Measurements from ENCODE around the gene VAMP1. TPM values are rescaled to one million over a fixed set of nuclear protein-coding genes. Genes with fewer than 3 reads are reported as not detected.
A peak's percentile ranks its signal among the peaks of the same experiment; 100 is the strongest.

Gene VAMP1
- total and polyA plus RNA-seq, 2 donors: 8.9 to 17.2 TPM

DNA sequence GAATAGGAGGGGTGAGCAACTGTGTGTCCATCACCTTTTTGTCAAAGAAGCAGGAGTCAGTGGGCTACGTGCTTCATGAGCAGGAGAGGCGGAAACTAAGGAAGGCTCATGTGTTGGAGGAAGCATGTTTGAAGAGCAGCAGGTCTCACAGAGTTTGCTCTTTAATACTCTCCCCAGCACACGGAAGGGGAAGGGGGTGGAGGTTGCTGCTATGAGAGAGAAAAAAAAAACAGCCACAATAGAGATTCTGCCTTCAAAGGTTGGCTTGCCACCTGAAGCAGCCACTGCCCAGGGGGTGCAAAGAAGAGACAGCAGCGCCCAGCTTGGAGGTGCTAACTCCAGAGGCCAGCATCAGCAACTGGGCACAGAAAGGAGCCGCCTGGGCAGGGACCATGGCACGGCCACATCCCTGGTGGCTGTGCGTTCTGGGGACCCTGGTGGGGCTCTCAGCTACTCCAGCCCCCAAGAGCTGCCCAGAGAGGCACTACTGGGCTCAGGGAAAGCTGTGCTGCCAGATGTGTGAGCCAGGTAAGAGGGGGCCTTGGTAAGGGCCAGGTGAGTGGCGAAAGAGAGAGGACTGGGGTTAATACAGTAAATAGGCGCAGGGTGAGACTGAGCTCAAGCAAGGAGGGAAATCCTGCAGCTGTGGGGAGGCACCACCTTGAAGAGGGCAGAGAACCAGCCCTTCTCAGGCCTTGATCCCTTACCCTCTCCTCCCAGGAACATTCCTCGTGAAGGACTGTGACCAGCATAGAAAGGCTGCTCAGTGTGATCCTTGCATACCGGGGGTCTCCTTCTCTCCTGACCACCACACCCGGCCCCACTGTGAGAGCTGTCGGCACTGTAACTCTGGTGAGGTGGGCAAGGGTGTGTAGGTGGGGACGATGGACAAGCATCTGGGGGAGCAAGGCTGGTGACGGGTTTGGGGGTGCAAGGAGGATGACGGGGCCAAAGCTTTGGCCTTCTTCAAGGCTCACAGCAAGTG, 25.5 kb downstream of the VAMP1 start, which contains the start of gene CD27:
CD27 (plus strand) TSS at position 252 of the 985 bp plus-strand sequence; CDS start at position 393, 141 bp downstream.
- Histone ChIP-seq H3K27me3 (ENCODE audit: control insufficient read depth in 2 of 2, insufficient read depth in 1 of 2, low read length in 1 of 2) (no peaks in the 10 kb centered on the region), H3K27ac (ENCODE audit: low read depth in 1 of 2, low read length in 1 of 2) (peak within 1 kb of the TSS; percentile 85 to 96), H3K9me3 (ENCODE audit: control insufficient read depth in 2 of 2, insufficient read depth in 1 of 2, low read length in 1 of 2) (no peaks in the 10 kb centered on the region), H3K4me1 (ENCODE audit: control insufficient read depth in 2 of 2, insufficient read depth in 2 of 2, low read length in 2 of 2) (peaks cover 37 to 73% of the 10 kb centered on the region in 2 donors), H3K4me3 (ENCODE audit: low read length in 2 of 2) (peak within 1 kb of the TSS; percentile 49 to 51), H3K36me3 (ENCODE audit: control insufficient read depth in 2 of 2, insufficient read depth in 2 of 2, low read length in 1 of 2) (peaks cover 0 to 19% of the 10 kb centered on the region in 2 donors)
- WGBS: 67% methylated on average over 16 of the region's 16 CpGs
- DNase-seq (ENCODE audit: low read depth in 6 of 9, low spot score in 9 of 9): peak in 3 of 9 donors; percentile 54 to 86 (median 68)

DNA sequence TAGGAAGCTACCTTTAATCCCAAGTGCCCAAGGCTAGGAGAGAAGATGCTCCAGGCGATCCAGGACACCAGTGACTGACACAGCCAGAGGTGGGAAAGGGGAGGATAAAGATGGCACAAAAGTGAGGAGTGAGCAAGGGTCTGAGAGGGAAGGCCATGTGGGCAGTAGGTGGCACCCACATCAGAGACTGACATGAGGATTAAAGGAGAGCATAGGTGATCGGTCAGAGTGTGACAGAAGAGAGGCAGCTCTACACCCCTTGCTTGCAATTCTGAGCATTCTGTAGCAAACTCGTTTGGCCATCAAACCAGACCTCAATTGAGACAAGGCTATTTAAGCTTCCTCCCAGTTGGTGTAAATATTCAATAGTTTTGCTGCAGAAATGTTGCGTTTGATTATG, 26.4 kb downstream of the VAMP1 start:
- Histone ChIP-seq H3K27me3 (ENCODE audit: control insufficient read depth in 2 of 2, insufficient read depth in 1 of 2, low read length in 1 of 2) (no peaks in the 10 kb centered on the region), H3K9me3 (ENCODE audit: control insufficient read depth in 2 of 2, insufficient read depth in 1 of 2, low read length in 1 of 2) (no peaks in the 10 kb centered on the region), H3K36me3 (ENCODE audit: control insufficient read depth in 2 of 2, insufficient read depth in 2 of 2, low read length in 1 of 2) (peaks cover 0 to 19% of the 10 kb centered on the region in 2 donors), H3K4me1 (ENCODE audit: control insufficient read depth in 2 of 2, insufficient read depth in 2 of 2, low read length in 2 of 2) (peaks cover 37 to 74% of the 10 kb centered on the region in 2 donors), H3K4me3 (ENCODE audit: low read length in 2 of 2) (no peak overlapping the region), H3K27ac (ENCODE audit: low read depth in 1 of 2, low read length in 1 of 2) (peak overlapping the region; percentile 85 to 88)
- DNase-seq (ENCODE audit: low read depth in 6 of 9, low spot score in 9 of 9): no peak
- 86% methylated on average over 4 of the region's 4 CpGs for WGBS

- Histone ChIP-seq H3K9me3 (ENCODE audit: control insufficient read depth in 2 of 2, insufficient read depth in 1 of 2, low read length in 1 of 2) (no peaks in the 10 kb centered on the region), H3K36me3 (ENCODE audit: control insufficient read depth in 2 of 2, insufficient read depth in 2 of 2, low read length in 1 of 2) (peaks cover 0 to 19% of the 10 kb centered on the region in 2 donors), H3K4me3 (ENCODE audit: low read length in 2 of 2) (no peak overlapping the region), H3K4me1 (ENCODE audit: control insufficient read depth in 2 of 2, insufficient read depth in 2 of 2, low read length in 2 of 2) (peaks cover 37 to 74% of the 10 kb centered on the region in 2 donors), H3K27me3 (ENCODE audit: control insufficient read depth in 2 of 2, insufficient read depth in 1 of 2, low read length in 1 of 2) (no peaks in the 10 kb centered on the region), H3K27ac (ENCODE audit: low read depth in 1 of 2, low read length in 1 of 2) (peak overlapping the region; percentile 85 to 88)
- WGBS: 34% methylated on average over 9 of the region's 9 CpGs
- DNase-seq (ENCODE audit: low read depth in 6 of 9, low spot score in 9 of 9): peak in 1 of 9 donors; percentile 65
Observed at GRCh38 chr12:6443361-6443983, 27.0 kb downstream of the VAMP1 start.

GRCh38 chr12:6442836-6443235, 27.6 kb downstream of the VAMP1 start:
- DNase-seq (ENCODE audit: low read depth in 6 of 9, low spot score in 9 of 9): no peak
- peaks cover 37 to 70% of the 10 kb centered on the region in 2 donors for H3K4me1 ChIP-seq (ENCODE audit: control insufficient read depth in 2 of 2, insufficient read depth in 2 of 2, low read length in 2 of 2)
- H3K27ac ChIP-seq (ENCODE audit: low read depth in 1 of 2, low read length in 1 of 2): peak overlapping the region; percentile 85 to 88
- WGBS: 90% methylated on average over 9 of the region's 9 CpGs
- H3K27me3 ChIP-seq (ENCODE audit: control insufficient read depth in 2 of 2, insufficient read depth in 1 of 2, low read length in 1 of 2): no peaks in the 10 kb centered on the region
- no peak overlapping the region for H3K4me3 ChIP-seq (ENCODE audit: low read length in 2 of 2)
- peaks cover 0 to 15% of the 10 kb centered on the region in 2 donors for H3K36me3 ChIP-seq (ENCODE audit: control insufficient read depth in 2 of 2, insufficient read depth in 2 of 2, low read length in 1 of 2)
- H3K9me3 ChIP-seq (ENCODE audit: control insufficient read depth in 2 of 2, insufficient read depth in 1 of 2, low read length in 1 of 2): no peaks in the 10 kb centered on the region

DNA sequence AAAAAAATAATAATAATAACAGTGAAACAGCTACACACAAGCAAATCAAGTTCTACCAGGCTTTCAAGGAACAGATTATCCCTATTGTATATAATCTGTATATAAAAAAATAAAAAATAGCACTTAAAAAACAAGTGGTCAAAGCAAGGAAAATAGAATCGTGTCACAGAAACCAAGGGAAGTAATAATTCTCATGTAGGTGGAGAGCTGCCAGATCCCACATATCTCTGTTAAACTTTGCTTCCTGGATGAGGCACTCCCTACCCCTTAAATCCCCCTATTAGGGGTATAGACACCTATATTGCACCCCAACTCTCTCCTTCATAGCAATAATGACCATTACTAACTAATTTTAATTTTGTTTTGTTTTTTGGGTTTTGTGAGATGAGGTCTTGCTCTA, 30.1 kb downstream of the VAMP1 start:
- H3K4me1 ChIP-seq (ENCODE audit: control insufficient read depth in 2 of 2, insufficient read depth in 2 of 2, low read length in 2 of 2): peaks cover 28 to 48% of the 10 kb centered on the region in 2 donors
- H3K9me3 ChIP-seq (ENCODE audit: control insufficient read depth in 2 of 2, insufficient read depth in 1 of 2, low read length in 1 of 2): no peaks in the 10 kb centered on the region
- H3K27me3 ChIP-seq (ENCODE audit: control insufficient read depth in 2 of 2, insufficient read depth in 1 of 2, low read length in 1 of 2): no peaks in the 10 kb centered on the region
- 17% methylated on average over 1 of the region's 1 CpG for WGBS
- H3K4me3 ChIP-seq (ENCODE audit: low read length in 2 of 2): no peak overlapping the region
- no peak overlapping the region for H3K27ac ChIP-seq (ENCODE audit: low read depth in 1 of 2, low read length in 1 of 2)
- H3K36me3 ChIP-seq (ENCODE audit: control insufficient read depth in 2 of 2, insufficient read depth in 2 of 2, low read length in 1 of 2): peaks cover 0 to 2% of the 10 kb centered on the region in 2 donors
- no peak for DNase-seq (ENCODE audit: low read depth in 6 of 9, low spot score in 9 of 9)

DNA sequence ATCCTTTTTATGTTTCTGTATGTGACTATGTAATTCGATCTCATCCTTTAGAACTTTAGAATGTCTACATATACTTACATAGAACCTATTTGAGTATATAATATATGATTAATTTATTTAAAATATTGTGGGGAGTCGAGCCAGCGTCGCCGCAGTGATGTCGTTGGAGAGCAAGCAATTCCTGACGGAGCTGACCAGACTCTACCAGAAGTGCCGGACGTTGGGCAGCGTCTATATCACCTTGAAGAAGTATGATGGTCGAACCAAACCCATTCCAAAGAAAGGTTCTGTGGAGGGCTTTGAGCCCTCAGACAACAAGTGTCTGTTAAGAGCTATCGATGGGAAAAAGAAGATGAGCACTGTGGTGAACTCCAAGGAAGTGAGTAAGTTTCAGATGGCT, 32.1 kb downstream of the VAMP1 start:
- Histone ChIP-seq H3K9me3 (ENCODE audit: control insufficient read depth in 2 of 2, insufficient read depth in 1 of 2, low read length in 1 of 2) (no peaks in the 10 kb centered on the region), H3K4me1 (ENCODE audit: control insufficient read depth in 2 of 2, insufficient read depth in 2 of 2, low read length in 2 of 2) (peaks cover 11 to 45% of the 10 kb centered on the region in 2 donors), H3K27ac (ENCODE audit: low read depth in 1 of 2, low read length in 1 of 2) (no peak overlapping the region), H3K36me3 (ENCODE audit: control insufficient read depth in 2 of 2, insufficient read depth in 2 of 2, low read length in 1 of 2) (no peaks in the 10 kb centered on the region), H3K4me3 (ENCODE audit: low read length in 2 of 2) (no peak overlapping the region), H3K27me3 (ENCODE audit: control insufficient read depth in 2 of 2, insufficient read depth in 1 of 2, low read length in 1 of 2) (no peaks in the 10 kb centered on the region)
- WGBS: 98% methylated on average over 12 of the region's 12 CpGs
- no peak for DNase-seq (ENCODE audit: low read depth in 6 of 9, low spot score in 9 of 9)

GRCh38 chr12:6437586-6437985, 32.9 kb downstream of the VAMP1 start:
- Histone ChIP-seq H3K4me1 (ENCODE audit: control insufficient read depth in 2 of 2, insufficient read depth in 2 of 2, low read length in 2 of 2) (peaks cover 9 to 43% of the 10 kb centered on the region in 2 donors), H3K27me3 (ENCODE audit: control insufficient read depth in 2 of 2, insufficient read depth in 1 of 2, low read length in 1 of 2) (no peaks in the 10 kb centered on the region), H3K4me3 (ENCODE audit: low read length in 2 of 2) (no peak overlapping the region), H3K27ac (ENCODE audit: low read depth in 1 of 2, low read length in 1 of 2) (no peak overlapping the region), H3K9me3 (ENCODE audit: control insufficient read depth in 2 of 2, insufficient read depth in 1 of 2, low read length in 1 of 2) (no peaks in the 10 kb centered on the region), H3K36me3 (ENCODE audit: control insufficient read depth in 2 of 2, insufficient read depth in 2 of 2, low read length in 1 of 2) (no peaks in the 10 kb centered on the region)
- no peak for DNase-seq (ENCODE audit: low read depth in 6 of 9, low spot score in 9 of 9)
- 98% methylated on average over 3 of the region's 3 CpGs for WGBS

- 90% methylated on average over 13 of the region's 13 CpGs for WGBS
Observed at GRCh38 chr12:6435961-6436715, 34.3 kb downstream of the VAMP1 start.

More at GRCh38 chr12:6435961-6436715, 34.3 kb downstream of the VAMP1 start:
- Histone ChIP-seq H3K4me3 (ENCODE audit: low read length in 2 of 2) (no peak overlapping the region), H3K27me3 (ENCODE audit: control insufficient read depth in 2 of 2, insufficient read depth in 1 of 2, low read length in 1 of 2) (no peaks in the 10 kb centered on the region), H3K9me3 (ENCODE audit: control insufficient read depth in 2 of 2, insufficient read depth in 1 of 2, low read length in 1 of 2) (no peaks in the 10 kb centered on the region), H3K4me1 (ENCODE audit: control insufficient read depth in 2 of 2, insufficient read depth in 2 of 2, low read length in 2 of 2) (peaks cover 10 to 39% of the 10 kb centered on the region in 2 donors), H3K27ac (ENCODE audit: low read depth in 1 of 2, low read length in 1 of 2) (no peak overlapping the region), H3K36me3 (ENCODE audit: control insufficient read depth in 2 of 2, insufficient read depth in 2 of 2, low read length in 1 of 2) (no peaks in the 10 kb centered on the region)
- no peak for DNase-seq (ENCODE audit: low read depth in 6 of 9, low spot score in 9 of 9)
